ENCODE data around the gene DTHD1.

DNA sequence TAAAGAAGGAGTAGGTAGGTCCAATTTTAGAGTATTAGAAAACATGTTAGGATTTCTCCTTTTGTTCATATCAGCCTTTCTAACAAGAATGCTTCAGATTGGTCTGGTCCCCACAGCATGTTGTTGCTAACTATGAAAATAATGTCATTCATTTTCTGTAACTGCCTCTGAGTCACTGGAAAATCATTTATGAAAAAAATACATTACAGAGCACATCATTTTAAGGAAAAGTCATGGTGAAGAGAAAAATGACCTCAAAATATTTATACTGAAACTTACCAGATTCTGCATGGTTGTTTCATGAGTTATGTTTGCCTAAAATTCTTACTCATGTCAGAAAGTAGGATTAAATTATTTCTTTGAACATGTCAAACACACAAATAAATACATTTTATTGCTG lies 35.2 kb downstream of the DTHD1 start:
- no peak for TF ChIP-seq POLR2A (IDR thresholded peaks at IDR 0.05; ENCODE audit: low read depth)
- TF ChIP-seq, protein P1, sequence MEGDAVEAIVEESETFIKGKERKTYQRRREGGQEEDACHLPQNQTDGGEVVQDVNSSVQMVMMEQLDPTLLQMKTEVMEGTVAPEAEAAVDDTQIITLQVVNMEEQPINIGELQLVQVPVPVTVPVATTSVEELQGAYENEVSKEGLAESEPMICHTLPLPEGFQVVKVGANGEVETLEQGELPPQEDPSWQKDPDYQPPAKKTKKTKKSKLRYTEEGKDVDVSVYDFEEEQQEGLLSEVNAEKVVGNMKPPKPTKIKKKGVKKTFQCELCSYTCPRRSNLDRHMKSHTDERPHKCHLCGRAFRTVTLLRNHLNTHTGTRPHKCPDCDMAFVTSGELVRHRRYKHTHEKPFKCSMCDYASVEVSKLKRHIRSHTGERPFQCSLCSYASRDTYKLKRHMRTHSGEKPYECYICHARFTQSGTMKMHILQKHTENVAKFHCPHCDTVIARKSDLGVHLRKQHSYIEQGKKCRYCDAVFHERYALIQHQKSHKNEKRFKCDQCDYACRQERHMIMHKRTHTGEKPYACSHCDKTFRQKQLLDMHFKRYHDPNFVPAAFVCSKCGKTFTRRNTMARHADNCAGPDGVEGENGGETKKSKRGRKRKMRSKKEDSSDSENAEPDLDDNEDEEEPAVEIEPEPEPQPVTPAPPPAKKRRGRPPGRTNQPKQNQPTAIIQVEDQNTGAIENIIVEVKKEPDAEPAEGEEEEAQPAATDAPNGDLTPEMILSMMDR (IDR thresholded peaks at IDR 0.05), result no peak
- no peak for TF ChIP-seq EP300 (IDR thresholded peaks at IDR 0.05)
- TF ChIP-seq POLR2AphosphoS5 (IDR thresholded peaks at IDR 0.05), result no peak

All from esophagus muscularis mucosa (tissue), 4 donors.